Measurements from ENCODE around the gene THSD4. TPM values are rescaled to one million over a fixed set of nuclear protein-coding genes. Genes with fewer than 3 reads are reported as not detected.
"Not testable (repeated sequence)": the region's sequence is repeated elsewhere in the genome, so short reads cannot be mapped to it uniquely, and the experiment has no call there.

The THSD4 gene
- polyA plus RNA-seq, 1 experiment: 18.8 TPM

DNA sequence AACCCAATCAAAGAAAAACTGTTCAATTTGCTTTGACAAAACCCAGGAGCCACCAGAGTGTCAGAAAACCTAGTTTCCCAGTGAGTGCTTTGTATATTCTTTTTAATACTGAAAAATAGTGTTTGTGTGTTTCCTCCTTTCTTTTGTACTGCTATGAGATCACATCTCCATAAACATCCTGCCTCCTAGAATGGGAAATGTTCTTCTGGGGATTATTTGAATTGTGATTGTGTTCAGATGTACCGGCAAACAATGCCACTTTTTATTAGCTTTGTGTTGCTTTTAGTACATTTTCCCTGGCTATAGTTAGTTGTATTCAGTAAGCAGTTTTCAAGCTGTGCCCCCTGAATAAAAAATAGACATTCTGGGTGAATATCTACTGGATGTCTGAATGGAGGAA lies 547.0 kb downstream of the THSD4 start:
- CTCF ChIA-PET: interaction anchor here (1.6 kb wide), 1 partner anchor 18 kb away, joined by 4 read pairs; no protein-coding TSS in a partner anchor
- POLR2A ChIA-PET: no interaction called here

DNA sequence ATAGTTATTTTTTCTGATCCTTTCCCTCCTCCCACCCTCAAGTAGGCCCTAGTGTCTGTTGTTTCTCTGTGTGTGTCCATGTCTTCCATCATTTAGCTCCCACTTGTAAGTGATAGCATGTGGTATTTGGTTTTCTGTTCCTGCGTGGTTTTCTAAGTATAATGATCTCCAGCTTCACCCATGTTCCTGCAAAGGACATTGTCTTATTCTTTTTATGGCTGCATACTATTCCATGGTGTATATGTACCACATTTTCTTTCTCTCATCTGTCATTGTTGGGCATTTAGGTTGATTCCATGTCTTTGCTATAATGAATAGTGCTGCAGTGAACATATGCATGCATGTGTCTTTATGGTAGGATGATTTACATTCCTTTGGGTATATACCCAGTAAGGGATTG lies 549.4 kb downstream of the THSD4 start:
- no peak overlapping the region for H3K4me3 ChIP-seq (ENCODE audit: low read depth, low read length)
- H3K27me3 ChIP-seq (ENCODE audit: control insufficient read depth, insufficient read depth, low read length): no peaks in the 10 kb centered on the region
- no peak for DNase-seq (ENCODE audit: low read depth)
- TF ChIP-seq, protein P1, sequence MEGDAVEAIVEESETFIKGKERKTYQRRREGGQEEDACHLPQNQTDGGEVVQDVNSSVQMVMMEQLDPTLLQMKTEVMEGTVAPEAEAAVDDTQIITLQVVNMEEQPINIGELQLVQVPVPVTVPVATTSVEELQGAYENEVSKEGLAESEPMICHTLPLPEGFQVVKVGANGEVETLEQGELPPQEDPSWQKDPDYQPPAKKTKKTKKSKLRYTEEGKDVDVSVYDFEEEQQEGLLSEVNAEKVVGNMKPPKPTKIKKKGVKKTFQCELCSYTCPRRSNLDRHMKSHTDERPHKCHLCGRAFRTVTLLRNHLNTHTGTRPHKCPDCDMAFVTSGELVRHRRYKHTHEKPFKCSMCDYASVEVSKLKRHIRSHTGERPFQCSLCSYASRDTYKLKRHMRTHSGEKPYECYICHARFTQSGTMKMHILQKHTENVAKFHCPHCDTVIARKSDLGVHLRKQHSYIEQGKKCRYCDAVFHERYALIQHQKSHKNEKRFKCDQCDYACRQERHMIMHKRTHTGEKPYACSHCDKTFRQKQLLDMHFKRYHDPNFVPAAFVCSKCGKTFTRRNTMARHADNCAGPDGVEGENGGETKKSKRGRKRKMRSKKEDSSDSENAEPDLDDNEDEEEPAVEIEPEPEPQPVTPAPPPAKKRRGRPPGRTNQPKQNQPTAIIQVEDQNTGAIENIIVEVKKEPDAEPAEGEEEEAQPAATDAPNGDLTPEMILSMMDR (IDR thresholded peaks at IDR 0.05; ENCODE audit: insufficient read depth, low read depth, low read length): no peak
- ChIA-PET CTCF (interaction anchor here (1.6 kb wide), 1 partner anchor 11 kb away, joined by 5 read pairs; no protein-coding TSS in a partner anchor), POLR2A (no interaction called here)
- no peaks in the 10 kb centered on the region for H3K36me3 ChIP-seq (ENCODE audit: control insufficient read depth, insufficient read depth, low read length)

More for the DNA sequence above, 547.0 kb downstream of the THSD4 start:
- TF ChIP-seq, protein P1 (IDR thresholded peaks at IDR 0.05; ENCODE audit: insufficient read depth, low read depth, low read length): no peak
- Histone ChIP-seq H3K27me3 (ENCODE audit: control insufficient read depth, insufficient read depth, low read length) (no peaks in the 10 kb centered on the region), H3K36me3 (ENCODE audit: control insufficient read depth, insufficient read depth, low read length) (no peaks in the 10 kb centered on the region), H3K4me3 (ENCODE audit: low read depth, low read length) (no peak overlapping the region)
- no peak for DNase-seq (ENCODE audit: low read depth)

DNA sequence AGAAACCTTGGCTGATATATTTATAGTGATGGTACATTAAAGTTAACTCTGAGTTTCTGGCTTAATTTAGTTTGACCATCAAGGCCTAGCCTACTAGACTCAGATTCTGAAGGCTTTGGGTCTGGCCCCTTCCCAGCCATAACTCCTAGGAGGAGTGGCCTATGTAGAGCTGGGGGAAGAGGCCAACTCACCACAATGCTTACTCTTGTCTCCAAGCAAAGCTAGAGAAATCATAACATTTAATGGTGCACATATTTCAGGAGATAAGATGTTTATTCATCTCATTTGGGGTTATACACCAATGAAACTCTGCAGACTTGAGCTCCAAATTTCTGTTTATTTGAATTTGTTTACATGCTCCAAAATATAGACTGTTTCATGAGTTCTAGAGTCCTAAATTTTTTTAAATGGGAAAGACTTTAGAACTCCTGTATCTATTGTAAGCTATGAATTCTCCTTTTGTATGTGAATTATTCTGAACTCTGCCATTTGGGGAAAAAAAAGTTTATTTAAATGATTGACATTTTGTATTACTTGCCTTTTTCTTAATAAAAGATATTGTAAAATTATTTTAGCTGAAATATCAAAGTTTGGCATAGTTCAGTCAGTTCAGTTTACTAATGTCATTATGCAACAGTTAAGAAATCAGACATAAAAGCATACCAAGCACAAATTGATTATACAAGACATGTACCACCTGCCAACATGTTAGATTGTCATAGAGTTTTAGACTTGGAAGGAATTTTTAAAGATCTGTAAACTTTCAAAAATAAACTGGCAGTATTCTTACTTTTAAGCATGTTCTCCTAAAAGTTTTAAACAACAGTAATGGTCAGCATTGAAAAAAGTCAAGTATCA lies 551.7 kb downstream of the THSD4 start:
- POLR2A ChIA-PET: interaction anchor here (0.6 kb wide), 1 partner anchor 46 kb away, joined by 3 read pairs; no protein-coding TSS in a partner anchor
- H3K27me3 ChIP-seq (ENCODE audit: control insufficient read depth, insufficient read depth, low read length): no peaks in the 10 kb centered on the region
- DNase-seq (ENCODE audit: low read depth): no peak
- TF ChIP-seq, protein P1 (IDR thresholded peaks at IDR 0.05; ENCODE audit: insufficient read depth, low read depth, low read length): no peak
- H3K36me3 ChIP-seq (ENCODE audit: control insufficient read depth, insufficient read depth, low read length): no peaks in the 10 kb centered on the region
- CTCF ChIA-PET: interaction anchor here (1.1 kb wide), 1 partner anchor 22 kb away, joined by 3 read pairs; no protein-coding TSS in a partner anchor
- no peak overlapping the region for H3K4me3 ChIP-seq (ENCODE audit: low read depth, low read length)

DNA sequence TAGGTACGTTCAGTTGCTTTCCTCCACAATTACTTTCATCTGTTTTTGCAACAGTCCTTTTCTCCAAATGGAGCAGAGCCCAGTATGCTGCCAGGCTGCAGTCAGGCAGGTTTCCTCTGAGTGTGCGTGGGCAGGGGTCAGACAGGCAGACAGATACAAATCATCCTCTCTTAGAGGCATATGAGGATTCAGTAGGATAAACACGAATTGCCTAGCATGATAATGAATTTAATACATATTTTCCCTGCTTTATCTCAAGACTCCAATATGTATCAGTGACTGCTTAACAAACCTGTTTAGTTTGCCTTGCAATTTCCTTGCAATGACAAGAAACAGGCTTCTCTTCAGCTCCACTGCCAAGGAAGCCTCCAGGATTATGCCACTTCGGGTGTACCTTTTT lies 554.4 kb downstream of the THSD4 start:
- TF ChIP-seq, protein P1 (IDR thresholded peaks at IDR 0.05; ENCODE audit: insufficient read depth, low read depth, low read length): no peak
- Histone ChIP-seq H3K27me3 (ENCODE audit: control insufficient read depth, insufficient read depth, low read length) (no peaks in the 10 kb centered on the region), H3K36me3 (ENCODE audit: control insufficient read depth, insufficient read depth, low read length) (no peaks in the 10 kb centered on the region), H3K4me3 (ENCODE audit: low read depth, low read length) (no peak overlapping the region)
- DNase-seq (ENCODE audit: low read depth): no peak
- ChIA-PET CTCF (no interaction called here), POLR2A (no interaction called here)

DNA sequence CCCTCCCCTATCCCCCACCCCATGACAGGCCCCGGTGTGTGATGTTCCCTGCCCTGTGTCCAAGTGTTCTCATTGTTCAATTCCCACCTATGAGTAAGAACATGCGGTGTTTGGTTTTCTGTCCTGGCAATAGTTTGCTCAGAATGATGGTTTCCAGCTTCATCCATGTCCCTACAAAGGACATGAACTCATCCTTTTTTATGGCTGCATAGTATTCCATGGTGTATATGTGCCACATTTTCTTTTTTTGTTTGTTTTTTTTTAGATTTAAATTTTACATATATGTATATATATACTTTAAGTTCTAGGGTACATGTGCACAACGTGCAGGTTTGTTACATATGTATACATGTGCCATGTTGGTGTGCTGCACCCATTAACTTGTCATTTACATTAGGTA lies 555.0 kb downstream of the THSD4 start:
- H3K36me3 ChIP-seq (ENCODE audit: control insufficient read depth, insufficient read depth, low read length); H3K27me3 ChIP-seq (ENCODE audit: control insufficient read depth, insufficient read depth, low read length); CTCF ChIA-PET; POLR2A ChIA-PET; DNase-seq (ENCODE audit: low read depth); H3K4me3 ChIP-seq (ENCODE audit: low read depth, low read length): not testable (repeated sequence)

All from BJ (cell line).